Measurements from ENCODE around the gene SPTBN1.

Gene SPTBN1

GRCh38 chr2:54720563-54720962, 264.4 kb downstream of the SPTBN1 start:
- TF ChIP-seq PPARA (CRISPR knock-in tag; IDR thresholded peaks at IDR 0.05; ENCODE audit: borderline replicate concordance) (no peak), RARB (CRISPR knock-in tag; IDR thresholded peaks at IDR 0.05) (no peak), TSHZ2 (CRISPR knock-in tag; IDR thresholded peaks at IDR 0.05) (no peak), ZNF565 (CRISPR knock-in tag; conservative IDR thresholded peaks at IDR 0.05; ENCODE audit: low read depth) (no peak), ZNF70 (CRISPR knock-in tag; IDR thresholded peaks at IDR 0.05) (no peak), ARNTL (CRISPR knock-in tag; IDR thresholded peaks at IDR 0.05; ENCODE audit: borderline replicate concordance, low read depth) (no peak), OSR1 (CRISPR knock-in tag; IDR thresholded peaks at IDR 0.05) (no peak)
- ATAC-seq: no peak
